AG10803 (cell line): ENCODE data around the gene MAN2A2.

Source experiments
- DNase-seq: peaks from one replicate; pipeline ENCODE4 v3.0.0; 2010; ENCODE audit warnings: low read depth
- H3K4me3 ChIP-seq: 2 replicates; pipeline ENCODE4 v1.5.1; 2011; ENCODE audit warnings: mild to moderate bottlenecking, low read length, control low read depth
- CTCF ChIP-seq: conservative IDR thresholded peaks from 2 replicates; pipeline ENCODE4 v1.5.1; 2011; ENCODE audit warnings: mild to moderate bottlenecking, low read length, control low read depth, inconsistent platforms

The MAN2A2 gene

DNA sequence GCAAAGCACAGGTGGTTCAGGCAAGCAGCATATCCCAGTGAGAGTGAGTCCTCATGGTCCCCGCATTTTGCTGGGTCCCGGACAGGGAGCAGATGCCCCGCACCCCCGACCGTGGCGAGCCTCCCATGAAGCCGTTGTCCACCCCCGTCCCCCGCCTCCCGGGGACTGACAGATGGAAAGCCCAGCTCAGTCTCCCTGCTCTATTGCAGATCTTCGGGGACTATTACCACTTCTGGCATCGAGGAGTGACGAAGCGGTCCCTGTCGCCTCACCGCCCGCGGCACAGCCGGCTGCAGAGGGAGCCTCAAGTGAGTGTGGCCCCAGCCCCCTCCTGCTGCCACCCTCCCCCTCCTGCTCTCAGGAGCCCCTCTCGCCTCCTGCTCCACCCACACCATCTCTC is 27.1 kb upstream of the MAN2A2 start:
- H3K4me3 ChIP-seq, result no peak overlapping the region
- no peak for DNase-seq
- TF ChIP-seq CTCF, result no peak

DNA sequence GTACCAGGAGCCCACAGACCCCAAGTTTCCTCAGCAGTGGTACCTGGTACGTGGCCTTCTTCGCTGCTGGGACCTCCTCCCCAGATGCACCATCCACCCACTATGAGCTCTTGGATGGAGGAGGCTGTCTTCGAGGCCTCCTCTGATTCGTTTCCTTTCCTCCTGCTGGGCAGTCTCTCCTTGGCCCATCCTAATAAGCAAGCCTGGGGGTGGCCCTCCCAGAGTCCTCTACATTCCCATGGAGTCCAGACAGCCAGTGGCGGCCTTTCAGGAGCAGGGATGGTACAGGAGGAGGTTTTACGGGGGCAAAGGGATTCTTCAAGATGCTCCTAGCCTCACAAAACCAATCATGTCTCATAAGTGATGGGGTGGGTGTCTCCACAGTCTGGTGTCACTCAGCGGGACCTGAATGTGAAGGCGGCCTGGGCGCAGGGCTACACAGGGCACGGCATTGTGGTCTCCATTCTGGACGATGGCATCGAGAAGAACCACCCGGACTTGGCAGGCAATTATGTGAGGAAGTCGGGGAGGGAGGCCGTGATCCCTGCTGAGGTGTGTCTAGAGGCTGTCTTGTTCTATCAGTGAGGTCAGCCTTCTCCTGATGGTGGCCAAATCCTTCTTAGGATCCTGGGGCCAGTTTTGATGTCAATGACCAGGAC is 26.5 kb upstream of the MAN2A2 start:
- no peak for TF ChIP-seq CTCF
- H3K4me3 ChIP-seq, result no peak overlapping the region
- no peak for DNase-seq

- DNase-seq, result no peak
- H3K4me3 ChIP-seq, result no peak overlapping the region
- TF ChIP-seq CTCF, result no peak
Measured at GRCh38 chr15:90877315-90877714, 25.8 kb upstream of the MAN2A2 start.

GRCh38 chr15:90877996-90878395 is 25.1 kb upstream of the MAN2A2 start:
- no peak for TF ChIP-seq CTCF
- no peak for DNase-seq
- no peak overlapping the region for H3K4me3 ChIP-seq

GRCh38 chr15:90878660-90879059 is 24.4 kb upstream of the MAN2A2 start:
- no peak overlapping the region for H3K4me3 ChIP-seq
- no peak for DNase-seq
- no peak for TF ChIP-seq CTCF

- no peak for DNase-seq
Measured at GRCh38 chr15:90879730-90880366, 23.3 kb upstream of the MAN2A2 start.

More at GRCh38 chr15:90879730-90880366, 23.3 kb upstream of the MAN2A2 start:
- TF ChIP-seq CTCF, result no peak
- H3K4me3 ChIP-seq, result no peak overlapping the region
